GM23338 (cell line): ENCODE measurements around the gene CIT. TPM values are rescaled to one million over a fixed set of nuclear protein-coding genes. Genes with fewer than 3 reads are reported as not detected.
A peak's percentile ranks its signal among the peaks of the same experiment; 100 is the strongest.

Experiments
- ATAC-seq: fragments of 200-7000 bp; cut with Tn5 transposase; 3 replicates; pipeline ENCODE4 v1.9.1; 2020
- DNase-seq: peaks from one replicate; pipeline ENCODE4 v3.0.0-alpha.2; 2015; ENCODE audit warnings: low spot score
- H2AFZ ChIP-seq: fragments of 200-600 bp; sonication (generic); 2 replicates; pipeline ENCODE4 v1.8.0; 2016; ENCODE audit warnings: antibody characterized with exemption, mild to moderate bottlenecking, moderate library complexity
- H3F3A ChIP-seq: fragments of 200-600 bp; sonication (generic); replicated peaks from 2 replicates; pipeline ENCODE4 v1.8.0; 2017; ENCODE audit warnings: antibody characterized with exemption, mixed run types, low read depth
- H3K27ac ChIP-seq: fragments of 200-600 bp; sonication (generic); 2 replicates; pipeline ENCODE4 v1.6.1; 2016; ENCODE audit warnings: low read depth
- H3K27me3 ChIP-seq: fragments of 200-600 bp; sonication (generic); 2 replicates; pipeline ENCODE4 v1.8.0; 2016; ENCODE audit warnings: mild to moderate bottlenecking, mixed run types, moderate library complexity; ENCODE audit not compliant: insufficient read depth
- H3K36me3 ChIP-seq: fragments of 200-600 bp; sonication (generic); 2 replicates; pipeline ENCODE4 v1.8.0; 2016; ENCODE audit warnings: mild to moderate bottlenecking; ENCODE audit not compliant: insufficient read depth
- H3K4me1 ChIP-seq: fragments of 200-600 bp; sonication (generic); 2 replicates; pipeline ENCODE4 v1.8.0; 2016; ENCODE audit warnings: mild to moderate bottlenecking, moderate library complexity; ENCODE audit not compliant: insufficient read depth
- H3K4me2 ChIP-seq: fragments of 200-600 bp; sonication (generic); 2 replicates; pipeline ENCODE4 v1.7.1; 2017; ENCODE audit warnings: mixed run types
- H3K4me3 ChIP-seq: fragments of 200-600 bp; sonication (generic); 2 replicates; pipeline ENCODE4 v1.6.1; 2016; ENCODE audit warnings: mixed run types
- H3K79me2 ChIP-seq: fragments of 200-600 bp; sonication (generic); replicated peaks from 2 replicates; pipeline ENCODE4 v1.8.0; 2017; ENCODE audit warnings: mild to moderate bottlenecking; ENCODE audit not compliant: insufficient read depth
- H3K9me2 ChIP-seq: fragments of 200-600 bp; sonication (generic); 2 replicates; pipeline ENCODE4 v1.8.0; 2017; ENCODE audit not compliant: insufficient read depth
- H4K20me1 ChIP-seq: fragments of 200-600 bp; sonication (generic); replicated peaks from 2 replicates; pipeline ENCODE4 v1.8.0; 2017; ENCODE audit warnings: mild to moderate bottlenecking; ENCODE audit not compliant: insufficient read depth
- H3K27ac Mint-ChIP-seq: 2 replicates; pipeline ENCODE4 v1.8.0; 2020; ENCODE audit warnings: inconsistent platforms, mild to moderate bottlenecking, moderate library complexity, mixed read lengths
- H3K27me3 Mint-ChIP-seq: 3 replicates; pipeline ENCODE4 v1.8.0; 2022; ENCODE audit warnings: low read depth, mild to moderate bottlenecking, moderate library complexity, mixed read lengths, inconsistent platforms; ENCODE audit not compliant: insufficient read depth, poor library complexity
- H3K36me3 Mint-ChIP-seq: 3 replicates; pipeline ENCODE4 v1.8.0; 2021; ENCODE audit warnings: low read depth, mild to moderate bottlenecking, inconsistent platforms, moderate library complexity, mixed read lengths
- H3K4me1 Mint-ChIP-seq: 3 replicates; pipeline ENCODE4 v1.8.0; 2020; ENCODE audit warnings: mild to moderate bottlenecking, inconsistent platforms, mixed read lengths
- H3K4me3 Mint-ChIP-seq: 3 replicates; pipeline ENCODE4 v1.8.0; 2021; ENCODE audit warnings: moderate library complexity, mild to moderate bottlenecking, inconsistent platforms, mixed read lengths
- H3K9me3 Mint-ChIP-seq: 3 replicates; pipeline ENCODE4 v1.8.0; 2020; ENCODE audit warnings: moderate library complexity, mild to moderate bottlenecking, inconsistent platforms, mixed read lengths
- CREB1 ChIP-seq: fragments of 250-450 bp; sonication (Bioruptor Pico); IDR thresholded peaks from 2 replicates; pipeline ENCODE4 v1.5.0; 2020; ENCODE audit warnings: low read depth, mild to moderate bottlenecking, moderate library complexity
- JUNB ChIP-seq: IDR thresholded peaks from one replicate; pipeline ENCODE4 v1.6.1; 2016; ENCODE audit warnings: antibody characterized with exemption; ENCODE audit not compliant: unreplicated experiment
- NANOG ChIP-seq: IDR thresholded peaks from 2 replicates; pipeline ENCODE4 v1.6.1; 2016; ENCODE audit warnings: antibody characterized with exemption, borderline replicate concordance
- POLR2AphosphoS5 ChIP-seq: IDR thresholded peaks from 2 replicates; pipeline ENCODE4 v1.6.1; 2016; ENCODE audit warnings: antibody characterized with exemption, low read depth
- ZNF114 ChIP-seq: fragments of 250-450 bp; sonication (Bioruptor Pico); IDR thresholded peaks from 2 replicates; pipeline ENCODE4 v1.5.0; 2020; ENCODE audit warnings: mild to moderate bottlenecking, moderate library complexity
- ZNF331 ChIP-seq: fragments of 250-450 bp; sonication (Bioruptor Pico); IDR thresholded peaks from 2 replicates; pipeline ENCODE4 v1.5.0; 2020; ENCODE audit warnings: low read depth, mild to moderate bottlenecking, moderate library complexity
- polyA plus RNA-seq: library from polyadenylated mRNA; unstranded; fragments of >200 nt; fragmentation: Nextera tagmentation; extraction: Ambion mirVana; gene quantifications from 2 replicates; pipeline ENCODE4 v1.2.1, GENCODE V29; 2016
- total RNA-seq: library from RNA; depleted of rRNA; stranded (reverse); fragments of >200 nt; shearing (Covaris generic); gene quantifications from 2 replicates; pipeline ENCODE4 v1.2.3, GENCODE V29; 2014
- TF ChIP-seq, protein P1 (sequence below): fragments of 250-450 bp; sonication (Bioruptor Pico); IDR thresholded peaks from 2 replicates; pipeline ENCODE4 v1.5.0; 2020; ENCODE audit warnings: mild to moderate bottlenecking, moderate library complexity
- TF ChIP-seq, protein P2 (sequence below): IDR thresholded peaks from 2 replicates; pipeline ENCODE4 v1.6.1; 2016; ENCODE audit warnings: antibody characterized with exemption
- TF ChIP-seq, protein P3 (sequence below): IDR thresholded peaks from one replicate; pipeline ENCODE4 v1.6.1; 2018; ENCODE audit warnings: antibody characterized with exemption; ENCODE audit not compliant: unreplicated experiment
- TF ChIP-seq, protein P4 (sequence below), 2 experiments: fragments of 200-600 bp in 1 of 2; sonication (generic) in 1 of 2; conservative IDR thresholded peaks; 2 replicates each; pipeline versions ENCODE4 v1.5.1 to v1.6.1; 2016 to 2017; ENCODE audit warnings: antibody characterized with exemption in 2 of 2, low read depth in 2 of 2, mild to moderate bottlenecking in 2 of 2, moderate library complexity in 1 of 2

CIT gene
- total and polyA plus RNA-seq, 2 experiments from 2014 or later, result 9.7 to 47.8 TPM

DNA sequence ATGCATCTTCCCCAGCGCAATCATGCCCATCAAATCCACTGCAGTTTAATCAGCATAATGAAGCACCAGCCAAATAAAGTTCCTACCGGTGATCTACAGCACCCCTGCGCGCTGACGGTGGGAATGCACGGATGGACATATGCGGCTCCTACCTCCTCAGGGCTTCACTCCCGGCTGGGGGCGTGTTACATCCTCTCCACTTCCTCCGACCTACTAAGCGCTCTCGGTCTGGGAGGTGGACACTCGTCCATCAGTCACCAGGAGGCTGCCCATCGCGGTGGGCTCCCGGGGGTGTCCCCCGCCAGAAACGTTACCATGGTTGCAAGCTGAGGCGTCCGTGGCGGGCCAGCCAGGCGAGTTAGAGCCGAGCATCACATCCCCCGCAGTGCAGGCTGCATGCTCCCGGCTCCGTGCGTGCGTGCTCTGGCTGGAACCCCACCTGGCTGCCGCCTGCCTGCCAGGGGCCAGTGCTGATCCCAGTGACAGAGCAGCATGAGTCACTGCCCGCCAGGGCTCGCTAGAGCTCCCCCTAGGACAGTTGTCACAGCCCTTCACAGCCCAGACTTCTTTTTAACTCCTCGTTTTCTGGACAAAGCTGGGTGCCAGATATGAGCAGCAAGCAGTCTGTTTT lies 73.0 kb downstream of the CIT start:
- peak; percentile 96 for ATAC-seq
- H2AFZ ChIP-seq, result no peak overlapping the region
- H3K27ac Mint-ChIP-seq, result peak overlapping the region; percentile 82

More for the DNA sequence above, 73.0 kb downstream of the CIT start:
- H3K79me2 ChIP-seq, result peaks cover 8% of the 10 kb centered on the region; the same call in 1 of the 2 replicates
- peaks cover 29% of the 10 kb centered on the region for H4K20me1 ChIP-seq
- H3K4me1 ChIP-seq, result peaks cover 17% of the 10 kb centered on the region
- H3K9me2 ChIP-seq, result no peaks in the 10 kb centered on the region
- peaks cover 6% of the 10 kb centered on the region; the same call in 1 of the 2 replicates for H3F3A ChIP-seq
- H3K27me3 Mint-ChIP-seq, result no peaks in the 10 kb centered on the region
- H3K4me2 ChIP-seq, result peak overlapping the region; percentile 79
- H3K4me1 Mint-ChIP-seq, result peaks cover 22% of the 10 kb centered on the region
- H3K27me3 ChIP-seq, result no peaks in the 10 kb centered on the region
- peaks cover 20% of the 10 kb centered on the region for H3K9me3 Mint-ChIP-seq
- DNase-seq, result peak; percentile 88
- peak overlapping the region; percentile 71 for H3K4me3 Mint-ChIP-seq
- H3K36me3 Mint-ChIP-seq, result peaks cover 32% of the 10 kb centered on the region
- 0 out of 2 replicates have a peak, but pooled peaks cover 11% of the 10 kb centered on the region for H3K36me3 ChIP-seq
- no peak overlapping the region for H3K27ac ChIP-seq
- no peak for TF ChIP-seq ZNF331
- TF ChIP-seq ZNF114 (CRISPR knock-in tag), result no peak
- TF ChIP-seq, protein P1, sequence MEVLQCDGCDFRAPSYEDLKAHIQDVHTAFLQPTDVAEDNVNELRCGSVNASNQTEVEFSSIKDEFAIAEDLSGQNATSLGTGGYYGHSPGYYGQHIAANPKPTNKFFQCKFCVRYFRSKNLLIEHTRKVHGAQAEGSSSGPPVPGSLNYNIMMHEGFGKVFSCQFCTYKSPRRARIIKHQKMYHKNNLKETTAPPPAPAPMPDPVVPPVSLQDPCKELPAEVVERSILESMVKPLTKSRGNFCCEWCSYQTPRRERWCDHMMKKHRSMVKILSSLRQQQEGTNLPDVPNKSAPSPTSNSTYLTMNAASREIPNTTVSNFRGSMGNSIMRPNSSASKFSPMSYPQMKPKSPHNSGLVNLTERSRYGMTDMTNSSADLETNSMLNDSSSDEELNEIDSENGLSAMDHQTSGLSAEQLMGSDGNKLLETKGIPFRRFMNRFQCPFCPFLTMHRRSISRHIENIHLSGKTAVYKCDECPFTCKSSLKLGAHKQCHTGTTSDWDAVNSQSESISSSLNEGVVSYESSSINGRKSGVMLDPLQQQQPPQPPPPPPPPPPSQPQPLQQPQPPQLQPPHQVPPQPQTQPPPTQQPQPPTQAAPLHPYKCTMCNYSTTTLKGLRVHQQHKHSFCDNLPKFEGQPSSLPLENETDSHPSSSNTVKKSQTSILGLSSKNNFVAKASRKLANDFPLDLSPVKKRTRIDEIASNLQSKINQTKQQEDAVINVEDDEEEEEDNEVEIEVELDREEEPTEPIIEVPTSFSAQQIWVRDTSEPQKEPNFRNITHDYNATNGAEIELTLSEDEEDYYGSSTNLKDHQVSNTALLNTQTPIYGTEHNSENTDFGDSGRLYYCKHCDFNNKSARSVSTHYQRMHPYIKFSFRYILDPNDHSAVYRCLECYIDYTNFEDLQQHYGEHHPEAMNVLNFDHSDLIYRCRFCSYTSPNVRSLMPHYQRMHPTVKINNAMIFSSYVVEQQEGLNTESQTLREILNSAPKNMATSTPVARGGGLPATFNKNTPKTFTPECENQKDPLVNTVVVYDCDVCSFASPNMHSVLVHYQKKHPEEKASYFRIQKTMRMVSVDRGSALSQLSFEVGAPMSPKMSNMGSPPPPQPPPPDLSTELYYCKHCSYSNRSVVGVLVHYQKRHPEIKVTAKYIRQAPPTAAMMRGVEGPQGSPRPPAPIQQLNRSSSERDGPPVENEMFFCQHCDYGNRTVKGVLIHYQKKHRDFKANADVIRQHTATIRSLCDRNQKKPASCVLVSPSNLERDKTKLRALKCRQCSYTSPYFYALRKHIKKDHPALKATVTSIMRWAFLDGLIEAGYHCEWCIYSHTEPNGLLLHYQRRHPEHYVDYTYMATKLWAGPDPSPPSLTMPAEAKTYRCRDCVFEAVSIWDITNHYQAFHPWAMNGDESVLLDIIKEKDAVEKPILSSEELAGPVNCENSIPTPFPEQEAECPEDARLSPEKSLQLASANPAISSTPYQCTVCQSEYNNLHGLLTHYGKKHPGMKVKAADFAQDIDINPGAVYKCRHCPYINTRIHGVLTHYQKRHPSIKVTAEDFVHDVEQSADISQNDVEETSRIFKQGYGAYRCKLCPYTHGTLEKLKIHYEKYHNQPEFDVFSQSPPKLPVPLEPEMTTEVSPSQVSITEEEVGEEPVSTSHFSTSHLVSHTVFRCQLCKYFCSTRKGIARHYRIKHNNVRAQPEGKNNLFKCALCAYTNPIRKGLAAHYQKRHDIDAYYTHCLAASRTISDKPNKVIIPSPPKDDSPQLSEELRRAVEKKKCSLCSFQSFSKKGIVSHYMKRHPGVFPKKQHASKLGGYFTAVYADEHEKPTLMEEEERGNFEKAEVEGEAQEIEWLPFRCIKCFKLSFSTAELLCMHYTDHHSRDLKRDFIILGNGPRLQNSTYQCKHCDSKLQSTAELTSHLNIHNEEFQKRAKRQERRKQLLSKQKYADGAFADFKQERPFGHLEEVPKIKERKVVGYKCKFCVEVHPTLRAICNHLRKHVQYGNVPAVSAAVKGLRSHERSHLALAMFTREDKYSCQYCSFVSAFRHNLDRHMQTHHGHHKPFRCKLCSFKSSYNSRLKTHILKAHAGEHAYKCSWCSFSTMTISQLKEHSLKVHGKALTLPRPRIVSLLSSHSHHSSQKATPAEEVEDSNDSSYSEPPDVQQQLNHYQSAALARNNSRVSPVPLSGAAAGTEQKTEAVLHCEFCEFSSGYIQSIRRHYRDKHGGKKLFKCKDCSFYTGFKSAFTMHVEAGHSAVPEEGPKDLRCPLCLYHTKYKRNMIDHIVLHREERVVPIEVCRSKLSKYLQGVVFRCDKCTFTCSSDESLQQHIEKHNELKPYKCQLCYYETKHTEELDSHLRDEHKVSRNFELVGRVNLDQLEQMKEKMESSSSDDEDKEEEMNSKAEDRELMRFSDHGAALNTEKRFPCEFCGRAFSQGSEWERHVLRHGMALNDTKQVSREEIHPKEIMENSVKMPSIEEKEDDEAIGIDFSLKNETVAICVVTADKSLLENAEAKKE (CRISPR knock-in tag), result no peak
- TF ChIP-seq, protein P2, sequence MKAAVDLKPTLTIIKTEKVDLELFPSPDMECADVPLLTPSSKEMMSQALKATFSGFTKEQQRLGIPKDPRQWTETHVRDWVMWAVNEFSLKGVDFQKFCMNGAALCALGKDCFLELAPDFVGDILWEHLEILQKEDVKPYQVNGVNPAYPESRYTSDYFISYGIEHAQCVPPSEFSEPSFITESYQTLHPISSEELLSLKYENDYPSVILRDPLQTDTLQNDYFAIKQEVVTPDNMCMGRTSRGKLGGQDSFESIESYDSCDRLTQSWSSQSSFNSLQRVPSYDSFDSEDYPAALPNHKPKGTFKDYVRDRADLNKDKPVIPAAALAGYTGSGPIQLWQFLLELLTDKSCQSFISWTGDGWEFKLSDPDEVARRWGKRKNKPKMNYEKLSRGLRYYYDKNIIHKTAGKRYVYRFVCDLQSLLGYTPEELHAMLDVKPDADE, result no peak
- no peak for TF ChIP-seq JUNB
- TF ChIP-seq, protein P3, sequence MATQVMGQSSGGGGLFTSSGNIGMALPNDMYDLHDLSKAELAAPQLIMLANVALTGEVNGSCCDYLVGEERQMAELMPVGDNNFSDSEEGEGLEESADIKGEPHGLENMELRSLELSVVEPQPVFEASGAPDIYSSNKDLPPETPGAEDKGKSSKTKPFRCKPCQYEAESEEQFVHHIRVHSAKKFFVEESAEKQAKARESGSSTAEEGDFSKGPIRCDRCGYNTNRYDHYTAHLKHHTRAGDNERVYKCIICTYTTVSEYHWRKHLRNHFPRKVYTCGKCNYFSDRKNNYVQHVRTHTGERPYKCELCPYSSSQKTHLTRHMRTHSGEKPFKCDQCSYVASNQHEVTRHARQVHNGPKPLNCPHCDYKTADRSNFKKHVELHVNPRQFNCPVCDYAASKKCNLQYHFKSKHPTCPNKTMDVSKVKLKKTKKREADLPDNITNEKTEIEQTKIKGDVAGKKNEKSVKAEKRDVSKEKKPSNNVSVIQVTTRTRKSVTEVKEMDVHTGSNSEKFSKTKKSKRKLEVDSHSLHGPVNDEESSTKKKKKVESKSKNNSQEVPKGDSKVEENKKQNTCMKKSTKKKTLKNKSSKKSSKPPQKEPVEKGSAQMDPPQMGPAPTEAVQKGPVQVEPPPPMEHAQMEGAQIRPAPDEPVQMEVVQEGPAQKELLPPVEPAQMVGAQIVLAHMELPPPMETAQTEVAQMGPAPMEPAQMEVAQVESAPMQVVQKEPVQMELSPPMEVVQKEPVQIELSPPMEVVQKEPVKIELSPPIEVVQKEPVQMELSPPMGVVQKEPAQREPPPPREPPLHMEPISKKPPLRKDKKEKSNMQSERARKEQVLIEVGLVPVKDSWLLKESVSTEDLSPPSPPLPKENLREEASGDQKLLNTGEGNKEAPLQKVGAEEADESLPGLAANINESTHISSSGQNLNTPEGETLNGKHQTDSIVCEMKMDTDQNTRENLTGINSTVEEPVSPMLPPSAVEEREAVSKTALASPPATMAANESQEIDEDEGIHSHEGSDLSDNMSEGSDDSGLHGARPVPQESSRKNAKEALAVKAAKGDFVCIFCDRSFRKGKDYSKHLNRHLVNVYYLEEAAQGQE, result no peak
- peak; percentile 54; the same call in 1 of the 2 replicates for TF ChIP-seq CREB1
- TF ChIP-seq, protein P4, sequence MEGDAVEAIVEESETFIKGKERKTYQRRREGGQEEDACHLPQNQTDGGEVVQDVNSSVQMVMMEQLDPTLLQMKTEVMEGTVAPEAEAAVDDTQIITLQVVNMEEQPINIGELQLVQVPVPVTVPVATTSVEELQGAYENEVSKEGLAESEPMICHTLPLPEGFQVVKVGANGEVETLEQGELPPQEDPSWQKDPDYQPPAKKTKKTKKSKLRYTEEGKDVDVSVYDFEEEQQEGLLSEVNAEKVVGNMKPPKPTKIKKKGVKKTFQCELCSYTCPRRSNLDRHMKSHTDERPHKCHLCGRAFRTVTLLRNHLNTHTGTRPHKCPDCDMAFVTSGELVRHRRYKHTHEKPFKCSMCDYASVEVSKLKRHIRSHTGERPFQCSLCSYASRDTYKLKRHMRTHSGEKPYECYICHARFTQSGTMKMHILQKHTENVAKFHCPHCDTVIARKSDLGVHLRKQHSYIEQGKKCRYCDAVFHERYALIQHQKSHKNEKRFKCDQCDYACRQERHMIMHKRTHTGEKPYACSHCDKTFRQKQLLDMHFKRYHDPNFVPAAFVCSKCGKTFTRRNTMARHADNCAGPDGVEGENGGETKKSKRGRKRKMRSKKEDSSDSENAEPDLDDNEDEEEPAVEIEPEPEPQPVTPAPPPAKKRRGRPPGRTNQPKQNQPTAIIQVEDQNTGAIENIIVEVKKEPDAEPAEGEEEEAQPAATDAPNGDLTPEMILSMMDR (conservative IDR thresholded peaks at IDR 0.05; ENCODE audit: low read depth in 2 of 2), result peak; percentile 54 to 67
- TF ChIP-seq POLR2AphosphoS5, result no peak
- TF ChIP-seq NANOG, result no peak
- H3K4me3 ChIP-seq, result peak overlapping the region; percentile 55
